ENCODE data around the gene IGF1R. TPM values are rescaled to one million over a fixed set of nuclear protein-coding genes. Genes with fewer than 3 reads are reported as not detected.

Gene IGF1R
- total RNA-seq, 1 experiment from 2014 or later = 3.8 TPM

GRCh38 chr15:98909968-98910885 is 261.9 kb downstream of the IGF1R start:
- H3K4me1 ChIP-seq (ENCODE audit: insufficient read depth, low read length) = peaks cover 44% of the 10 kb centered on the region
- H3F3A ChIP-seq (ENCODE audit: low read length, unreplicated experiment) = no peaks in the 10 kb centered on the region
- H3K27ac ChIP-seq (ENCODE audit: low read length) = no peak overlapping the region
- H3K9ac ChIP-seq (ENCODE audit: low read length) = no peak overlapping the region
- no TSS peak for BruUV-seq (replicated peaks)
- no peaks in the 10 kb centered on the region for H3K9me3 ChIP-seq (ENCODE audit: low read length)
- no peak overlapping the region for H2AFZ ChIP-seq (ENCODE audit: low read length)
- TF ChIP-seq EZH2 (IDR thresholded peaks at IDR 0.05; ENCODE audit: low read length, unreplicated experiment) (no peak), EZH2phosphoT487 (IDR thresholded peaks at IDR 0.05; ENCODE audit: borderline replicate concordance, low read length) (no peak), CTCF (conservative IDR thresholded peaks at IDR 0.05; ENCODE audit: low read depth, low read length) (no peak)
- ChIA-PET CTCF (no interaction called here), POLR2A (ENCODE audit: unreplicated experiment) (interaction anchor here (0.5 kb wide), 1 partner anchor 122 kb away, joined by 6 read pairs; no protein-coding TSS in a partner anchor)
- H3K79me2 ChIP-seq (ENCODE audit: low read length) = no peaks in the 10 kb centered on the region
- intact Hi-C loops (cut with micrococcal nuclease) = loop anchor here (10.0 kb wide), 1 partner anchor 145 kb away; no protein-coding TSS in a partner anchor
- no peaks in the 10 kb centered on the region for H3K9me2 ChIP-seq (replicated peaks; ENCODE audit: low read length)
- H3K27me3 ChIP-seq (ENCODE audit: low read length) = no peaks in the 10 kb centered on the region
- ATAC-seq (no peak), DNase-seq (no peak)
- no peak overlapping the region for H3K4me3 ChIP-seq (ENCODE audit: low read length)
- no peaks in the 10 kb centered on the region for H4K20me1 ChIP-seq (ENCODE audit: low read length)
- H3K4me2 ChIP-seq (ENCODE audit: low read length) = no peak overlapping the region
- H3K36me3 ChIP-seq (ENCODE audit: low read depth, low read length) = no peaks in the 10 kb centered on the region

GRCh38 chr15:98914626-98915025 is 266.3 kb downstream of the IGF1R start:
- no peaks in the 10 kb centered on the region for H3K9me3 ChIP-seq (ENCODE audit: low read length)
- TF ChIP-seq CTCF (conservative IDR thresholded peaks at IDR 0.05; ENCODE audit: low read depth, low read length) (peak; percentile 34; the same call in 1 of the 2 replicates), EZH2phosphoT487 (IDR thresholded peaks at IDR 0.05; ENCODE audit: borderline replicate concordance, low read length) (no peak)
- DNase-seq (peak; percentile 86), ATAC-seq (peak; percentile 95)
- no peaks in the 10 kb centered on the region for H4K20me1 ChIP-seq (ENCODE audit: low read length)
- H3K9ac ChIP-seq (ENCODE audit: low read length) = no peak overlapping the region
- H3K27me3 ChIP-seq (ENCODE audit: low read length) = no peaks in the 10 kb centered on the region
- CTCF ChIA-PET = interaction anchor here (0.6 to 1.4 kb wide), 5 partner anchors 9 to 162 kb away, joined by 3 to 6 read pairs (median 3); no protein-coding TSS in a partner anchor
- H3K4me1 ChIP-seq (ENCODE audit: insufficient read depth, low read length) = peaks cover 24% of the 10 kb centered on the region
- no peaks in the 10 kb centered on the region for H3K36me3 ChIP-seq (ENCODE audit: low read depth, low read length)
- peak overlapping the region; percentile 70 for H3K27ac ChIP-seq (ENCODE audit: low read length)
- BruUV-seq (replicated peaks) = no TSS peak
- no peaks in the 10 kb centered on the region for H3K9me2 ChIP-seq (replicated peaks; ENCODE audit: low read length)
- H3K4me2 ChIP-seq (ENCODE audit: low read length) = peak overlapping the region; percentile 54
- no peaks in the 10 kb centered on the region for H3F3A ChIP-seq (ENCODE audit: low read length, unreplicated experiment)
- no peaks in the 10 kb centered on the region for H3K79me2 ChIP-seq (ENCODE audit: low read length)
- POLR2A ChIA-PET (ENCODE audit: unreplicated experiment) = interaction anchor here (0.6 to 0.8 kb wide), 2 partner anchors 8 to 61 kb away, joined by 3 to 7 read pairs; no protein-coding TSS in a partner anchor
- H2AFZ ChIP-seq (ENCODE audit: low read length) = 0 out of 2 replicates have a peak overlapping the region, but pooled peaks have one; percentile 6
- H3K4me3 ChIP-seq (ENCODE audit: low read length) = no peak overlapping the region
- intact Hi-C loops (cut with micrococcal nuclease) = loop anchor here (10.0 kb wide), 1 partner anchor 140 kb away; no protein-coding TSS in a partner anchor
